Measurements from ENCODE around the gene TNFAIP2. TPM values are rescaled to one million over a fixed set of nuclear protein-coding genes. Genes with fewer than 3 reads are reported as not detected.

TNFAIP2 gene, protein sequence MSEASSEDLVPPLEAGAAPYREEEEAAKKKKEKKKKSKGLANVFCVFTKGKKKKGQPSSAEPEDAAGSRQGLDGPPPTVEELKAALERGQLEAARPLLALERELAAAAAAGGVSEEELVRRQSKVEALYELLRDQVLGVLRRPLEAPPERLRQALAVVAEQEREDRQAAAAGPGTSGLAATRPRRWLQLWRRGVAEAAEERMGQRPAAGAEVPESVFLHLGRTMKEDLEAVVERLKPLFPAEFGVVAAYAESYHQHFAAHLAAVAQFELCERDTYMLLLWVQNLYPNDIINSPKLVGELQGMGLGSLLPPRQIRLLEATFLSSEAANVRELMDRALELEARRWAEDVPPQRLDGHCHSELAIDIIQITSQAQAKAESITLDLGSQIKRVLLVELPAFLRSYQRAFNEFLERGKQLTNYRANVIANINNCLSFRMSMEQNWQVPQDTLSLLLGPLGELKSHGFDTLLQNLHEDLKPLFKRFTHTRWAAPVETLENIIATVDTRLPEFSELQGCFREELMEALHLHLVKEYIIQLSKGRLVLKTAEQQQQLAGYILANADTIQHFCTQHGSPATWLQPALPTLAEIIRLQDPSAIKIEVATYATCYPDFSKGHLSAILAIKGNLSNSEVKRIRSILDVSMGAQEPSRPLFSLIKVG
- 20.5 and 32.0 TPM in 2 replicates for total RNA-seq (2014; rRNA removed; shearing (Covaris generic))

DNA sequence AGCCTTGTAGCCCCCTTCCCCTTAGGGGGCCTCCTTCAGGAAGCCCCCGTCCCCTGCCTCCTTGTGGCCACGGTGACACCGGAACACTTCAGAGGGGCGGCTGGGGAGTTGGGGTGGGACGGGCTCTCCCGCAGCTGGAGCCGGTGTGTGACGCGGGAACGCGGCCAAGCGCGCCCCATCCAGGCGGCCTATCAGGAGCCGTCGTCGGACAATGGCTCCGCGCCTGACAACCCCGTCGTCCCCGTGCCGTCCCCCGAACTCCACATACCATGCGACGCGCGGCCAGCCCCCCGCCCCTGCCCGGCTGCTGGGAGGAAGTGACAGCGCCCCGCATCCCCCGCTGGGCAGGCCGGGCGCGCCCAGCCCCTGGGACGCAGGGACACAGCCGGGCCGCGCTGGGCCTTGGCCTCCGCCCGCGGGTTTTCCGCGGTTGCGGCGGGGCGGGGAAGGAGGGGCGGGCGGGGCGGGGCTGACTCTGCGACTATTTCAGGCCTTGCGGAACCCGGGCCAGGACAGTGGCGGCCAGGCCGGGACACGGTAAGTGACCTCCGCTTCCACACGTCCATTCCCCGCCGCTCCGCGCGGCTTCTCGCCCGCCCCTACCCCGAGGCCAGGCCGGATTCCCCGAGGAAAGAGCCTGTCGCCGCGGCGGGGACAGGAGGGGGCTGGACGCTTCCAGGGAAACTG, at the start of gene TNFAIP2:
Gene TNFAIP2 (plus strand): TSS at position 515 of the 687 bp plus-strand sequence. CDS start 2,997 bp downstream, outside the sequence.
- peak; percentile 50 for DNase-seq (ENCODE audit: low read depth)

GRCh38 chr14:103073876-103074728, 49.2 kb upstream of the TNFAIP2 start:
- DNase-seq (ENCODE audit: low read depth) = no peak

DNA sequence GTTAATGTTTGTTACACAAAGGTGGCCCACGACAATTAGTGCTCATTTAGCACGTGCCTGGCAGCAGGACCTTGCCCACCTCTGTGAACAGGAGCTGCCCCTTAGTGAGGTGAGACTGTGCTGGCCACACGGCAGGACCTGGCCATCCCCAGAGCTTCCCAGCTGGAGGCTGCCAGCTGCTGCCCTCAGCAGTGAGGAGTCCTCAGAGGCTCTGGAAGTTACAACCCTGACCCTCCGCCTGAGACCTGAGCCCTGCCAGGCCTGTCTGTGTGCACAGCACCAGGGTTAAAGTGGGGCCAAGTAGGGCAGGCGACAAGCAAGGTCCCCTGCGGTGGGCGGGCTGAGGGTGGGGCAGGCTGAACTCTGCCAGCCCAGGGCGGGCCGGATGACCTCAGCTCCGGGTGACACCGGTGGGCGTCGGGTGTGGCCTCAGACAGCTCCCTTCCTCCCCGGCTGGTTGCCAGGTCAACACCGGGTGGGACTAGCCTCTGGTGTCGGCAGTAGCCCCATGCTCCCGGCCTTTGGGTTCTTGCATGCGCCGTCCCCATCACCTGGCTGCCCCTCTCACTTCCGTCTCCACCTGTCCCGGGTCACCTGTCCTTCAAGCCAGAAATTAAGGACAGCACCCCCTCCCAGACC, 48.4 kb upstream of the TNFAIP2 start:
- DNase-seq (ENCODE audit: low read depth) = no peak

DNA sequence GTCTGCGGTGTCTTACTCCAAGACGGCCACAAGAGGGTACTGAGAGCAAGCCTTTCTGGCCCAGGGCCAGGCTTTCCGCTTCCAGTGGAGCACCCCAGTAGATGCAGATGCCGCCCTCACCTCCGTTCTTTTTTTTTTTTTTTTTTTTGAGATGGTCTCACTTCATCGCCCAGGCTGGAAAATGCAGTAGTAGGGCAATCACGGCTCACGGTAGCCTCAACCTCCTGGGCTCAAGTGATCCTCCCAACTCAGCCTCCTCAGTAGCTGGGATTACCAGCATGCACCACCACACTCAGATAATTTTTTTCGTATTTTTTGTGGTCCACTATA, 44.9 kb upstream of the TNFAIP2 start:
- peak; percentile 70 for DNase-seq (ENCODE audit: low read depth)

DNA sequence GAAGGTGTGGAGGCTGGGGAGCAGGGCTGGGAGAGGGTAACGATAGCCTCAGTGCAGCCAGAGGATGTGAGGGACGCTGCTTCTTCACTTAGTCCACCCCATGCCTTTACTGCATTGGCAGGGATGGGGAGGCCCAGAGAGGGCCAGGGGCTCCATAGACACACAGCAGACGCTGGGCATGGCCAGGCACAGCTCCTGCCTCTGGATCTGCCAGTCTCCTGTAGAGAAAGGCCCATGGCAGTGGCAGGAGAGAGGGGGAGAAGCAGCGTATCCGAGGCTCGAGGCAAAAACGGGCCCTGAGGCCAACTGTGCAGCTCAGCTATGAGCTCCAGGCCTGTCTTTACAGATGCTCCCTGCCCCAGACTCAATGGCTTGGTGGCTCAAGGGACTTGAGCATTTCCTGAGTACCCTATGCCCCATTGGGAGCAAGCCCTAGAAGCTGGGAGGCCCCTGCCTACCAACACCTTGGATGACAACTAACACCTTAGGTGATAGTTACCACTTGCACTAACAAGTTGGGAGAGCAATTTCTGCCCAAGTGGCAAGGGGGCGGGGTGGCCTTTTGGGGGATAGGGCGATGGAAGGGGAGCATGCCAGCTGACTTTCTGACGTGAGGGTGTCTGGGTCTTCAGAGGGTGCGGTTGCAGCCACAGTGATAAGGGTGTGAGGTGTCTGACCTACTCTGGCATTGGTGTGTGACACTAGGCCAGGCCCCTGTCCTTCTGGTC, 44.2 kb upstream of the TNFAIP2 start:
- DNase-seq (ENCODE audit: low read depth) = no peak

GRCh38 chr14:103081951-103082350, 41.3 kb upstream of the TNFAIP2 start:
- DNase-seq (ENCODE audit: low read depth) = no peak

DNA sequence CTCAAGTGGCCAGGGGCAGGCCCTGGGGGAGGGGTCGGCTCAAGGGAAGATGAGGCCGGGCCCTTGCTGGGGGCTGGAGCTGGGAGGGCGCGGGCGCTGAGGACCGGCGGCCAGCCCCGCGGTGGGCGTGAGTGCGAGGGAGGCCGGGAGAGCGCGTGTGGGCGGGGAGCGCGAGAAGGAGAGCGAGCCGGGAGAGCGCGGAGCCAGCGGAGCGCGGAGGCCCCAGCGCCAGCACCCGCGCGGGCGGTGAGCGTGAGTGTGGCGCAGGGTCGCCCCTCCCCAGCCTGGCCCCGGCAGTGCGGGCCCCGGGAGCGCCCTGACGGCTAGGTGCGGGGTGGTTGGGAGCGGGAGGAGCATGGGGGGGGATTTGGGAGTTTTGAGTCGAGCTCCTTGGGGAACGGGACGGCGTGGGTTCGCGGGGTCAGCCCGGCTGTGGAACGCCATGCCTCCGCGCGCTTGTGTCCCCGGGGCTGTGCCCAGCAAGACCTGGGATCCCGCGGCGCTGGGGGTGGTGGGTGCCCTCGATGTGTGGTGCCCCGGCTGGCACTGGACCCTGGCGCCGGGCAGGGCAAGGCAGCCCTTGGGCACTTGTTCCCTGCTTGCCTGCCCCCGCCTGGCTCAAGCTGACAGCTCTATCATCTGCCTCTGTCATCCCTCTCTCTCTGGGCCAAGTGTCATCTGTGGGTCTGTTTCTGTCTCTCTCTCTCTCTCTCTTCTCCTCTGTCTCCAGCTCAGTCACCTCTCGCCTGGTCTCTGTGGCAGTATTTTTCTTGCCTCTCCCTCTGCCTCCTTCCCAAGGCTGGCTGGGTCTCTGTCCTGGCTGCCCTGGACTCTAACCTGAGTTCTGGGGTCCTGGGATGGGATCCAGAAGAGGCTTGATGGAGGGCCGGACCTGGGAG, 39.0 kb upstream of the TNFAIP2 start, which contains the start of gene LBHD2:
Gene LBHD2 (plus strand): TSS at position 190 of the 899 bp plus-strand sequence. CDS start 1,803 bp downstream, outside the sequence.
- DNase-seq (ENCODE audit: low read depth) = no peak

GRCh38 chr14:103085106-103086091, 37.9 kb upstream of the TNFAIP2 start:
- DNase-seq (ENCODE audit: low read depth) = no peak

DNA sequence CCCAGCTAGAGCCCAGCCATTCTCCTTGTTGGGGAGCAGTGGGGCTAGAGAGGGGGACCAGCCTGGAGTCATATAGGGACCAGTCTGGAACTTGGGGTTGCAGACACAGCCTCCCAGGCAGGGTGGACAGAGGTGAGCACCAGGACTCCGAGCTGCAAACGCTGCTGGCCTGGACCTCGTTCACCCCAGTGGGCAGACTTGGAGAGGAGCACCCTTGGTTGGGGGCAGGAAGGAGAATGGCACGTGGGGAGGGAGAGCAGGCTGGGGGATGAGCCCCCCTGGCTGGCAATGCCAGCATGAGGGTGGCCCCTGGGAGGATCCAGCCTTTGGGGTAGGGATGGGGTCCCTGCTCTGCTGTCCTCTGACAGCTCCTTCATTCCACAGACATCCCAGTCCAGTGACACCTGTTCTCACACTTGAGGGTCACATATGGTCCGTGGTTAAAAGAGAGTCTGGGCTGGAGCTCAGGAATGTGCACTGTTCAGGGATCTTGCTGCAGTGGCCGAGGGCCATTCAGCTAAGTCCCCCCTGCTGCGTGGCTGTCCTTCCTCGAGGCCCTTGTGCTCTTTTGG, 36.4 kb upstream of the TNFAIP2 start:
- DNase-seq (ENCODE audit: low read depth) = no peak

DNA sequence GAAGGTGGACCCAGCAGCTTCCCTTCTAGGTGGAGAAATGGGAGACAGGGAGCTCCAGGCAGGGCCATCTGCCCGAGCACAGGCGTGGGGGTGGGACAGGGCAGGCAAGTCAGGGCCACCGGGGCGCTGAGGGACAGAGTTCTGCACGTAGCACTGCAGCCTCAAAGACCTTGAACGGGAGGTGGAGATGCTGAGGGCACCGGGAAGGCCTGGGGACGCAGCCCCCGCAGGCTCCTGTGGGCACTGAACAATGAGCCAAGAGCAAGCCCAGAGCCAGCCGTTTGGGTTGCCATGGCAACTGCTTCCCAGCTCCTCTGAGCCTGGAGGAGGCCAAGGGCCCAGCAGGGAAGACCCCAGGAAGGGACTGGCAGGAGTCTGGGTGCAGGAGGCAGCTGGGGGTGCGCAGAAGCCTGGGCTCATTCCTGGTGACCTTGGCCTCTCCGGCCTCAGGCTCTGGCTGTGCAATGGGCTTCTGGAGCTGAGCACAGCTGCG, 35.9 kb upstream of the TNFAIP2 start:
- DNase-seq (ENCODE audit: low read depth) = no peak

GRCh38 chr14:103088921-103089320, 34.3 kb upstream of the TNFAIP2 start:
- no peak for DNase-seq (ENCODE audit: low read depth)

- DNase-seq (ENCODE audit: low read depth) = no peak
Observed at GRCh38 chr14:103089386-103090335, 33.6 kb upstream of the TNFAIP2 start.

DNA sequence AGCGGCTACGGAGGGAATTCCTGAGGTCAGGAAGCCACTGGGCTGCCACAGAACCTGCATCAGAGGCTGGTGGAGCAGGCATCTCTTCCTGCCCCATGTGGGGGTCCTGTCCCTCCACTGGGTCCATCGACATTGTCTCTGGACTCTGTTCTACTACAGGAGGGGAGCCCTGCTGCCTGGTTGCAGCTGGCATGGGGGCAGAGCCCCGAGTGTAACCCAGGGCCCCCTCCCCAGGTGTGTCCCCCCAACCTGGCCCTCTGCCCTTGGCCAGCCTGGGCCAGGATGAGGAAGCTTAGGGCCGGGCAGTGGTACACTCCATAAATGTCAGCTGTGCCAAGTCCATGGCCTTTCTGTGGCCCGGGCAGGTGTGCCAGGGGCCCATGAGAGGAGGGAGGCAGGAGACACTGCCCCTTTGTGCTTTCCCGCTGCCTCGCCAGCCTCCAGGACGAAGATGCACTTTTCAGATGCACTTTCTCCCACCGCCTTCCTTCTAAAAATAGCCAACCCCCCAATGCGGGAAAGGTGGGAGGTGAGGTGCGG, 32.7 kb upstream of the TNFAIP2 start:
- DNase-seq (ENCODE audit: low read depth) = no peak

GRCh38 chr14:103091041-103091882, 32.0 kb upstream of the TNFAIP2 start:
- peak; percentile 42 for DNase-seq (ENCODE audit: low read depth)

GRCh38 chr14:103091883-103092222, 31.4 kb upstream of the TNFAIP2 start:
- no peak for DNase-seq (ENCODE audit: low read depth)
